Measurements from ENCODE around the gene KRT23.

The KRT23 gene

DNA sequence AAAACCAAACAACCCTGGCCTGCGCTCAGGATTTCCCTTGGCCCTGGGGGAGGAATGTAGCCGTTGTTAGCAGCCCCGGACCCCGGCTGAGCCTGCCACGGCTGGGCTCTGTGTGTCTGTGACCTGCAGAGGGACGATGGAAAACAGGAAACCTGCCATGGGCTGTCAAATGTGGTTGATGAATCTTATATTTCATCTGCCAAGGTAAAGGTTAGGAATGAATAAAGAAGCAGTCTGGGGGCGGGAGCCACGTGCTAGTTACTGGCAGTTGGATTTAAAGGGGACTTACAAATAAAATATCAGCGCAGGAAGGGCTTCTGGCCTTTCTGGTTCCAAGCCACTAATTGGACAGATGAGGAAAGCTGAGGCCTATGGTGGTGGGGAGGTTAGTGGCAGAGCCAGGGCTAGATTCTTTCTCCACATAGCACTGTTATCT lies at the start of gene KRT23:
TSS of gene KRT23 (minus strand) at position 263 of the 436 bp plus-strand sequence. CDS start 1,043 bp downstream, outside the sequence.
- H3K4me3 Mint-ChIP-seq = no peak within 1 kb of the TSS
- DNase-seq (ENCODE audit: low spot score in 2 of 2) (no peak), ATAC-seq (replicated peaks; ENCODE audit: extremely low read depth, poor library complexity, severe bottlenecking) (no peak)
- peaks cover 2% of the 10 kb centered on the region for H3K36me3 Mint-ChIP-seq (ENCODE audit: insufficient read depth)
- peaks cover 73% of the 10 kb centered on the region for H3K27me3 Mint-ChIP-seq
- no peak within 1 kb of the TSS for H3K27ac Mint-ChIP-seq (ENCODE audit: low read depth)
- H3K4me1 Mint-ChIP-seq = no peaks in the 10 kb centered on the region
- no peaks in the 10 kb centered on the region for H3K9me3 Mint-ChIP-seq

GRCh38 chr17:40986920-40987319 lies 49.5 kb upstream of the KRT23 start:
- no peak overlapping the region for H3K4me3 Mint-ChIP-seq
- DNase-seq (ENCODE audit: low spot score in 2 of 2) (no peak), ATAC-seq (replicated peaks; ENCODE audit: extremely low read depth, poor library complexity, severe bottlenecking) (no peak)
- peaks cover 64% of the 10 kb centered on the region for H3K27me3 Mint-ChIP-seq
- H3K4me1 Mint-ChIP-seq = no peaks in the 10 kb centered on the region
- no peak overlapping the region for H3K27ac Mint-ChIP-seq (ENCODE audit: low read depth)
- H3K36me3 Mint-ChIP-seq (ENCODE audit: insufficient read depth) = peaks cover 1% of the 10 kb centered on the region
- no peaks in the 10 kb centered on the region for H3K9me3 Mint-ChIP-seq

- DNase-seq (ENCODE audit: low spot score in 2 of 2) (no peak), ATAC-seq (replicated peaks; ENCODE audit: extremely low read depth, poor library complexity, severe bottlenecking) (no peak)
- no peak within 1 kb of the TSS for H3K4me3 Mint-ChIP-seq
- no peaks in the 10 kb centered on the region for H3K4me1 Mint-ChIP-seq
- no peaks in the 10 kb centered on the region for H3K9me3 Mint-ChIP-seq
- H3K27me3 Mint-ChIP-seq = peaks cover 55% of the 10 kb centered on the region
- H3K27ac Mint-ChIP-seq (ENCODE audit: low read depth) = no peak within 1 kb of the TSS
- peaks cover 1% of the 10 kb centered on the region for H3K36me3 Mint-ChIP-seq (ENCODE audit: insufficient read depth)
Observed at GRCh38 chr17:40984226-40984625, 46.8 kb upstream of the KRT23 start, which contains the start of gene KRT40. Gene KRT40 (minus strand): TSS chr17:40984326. CDS start chr17:40984273, 53 bp downstream.

DNA sequence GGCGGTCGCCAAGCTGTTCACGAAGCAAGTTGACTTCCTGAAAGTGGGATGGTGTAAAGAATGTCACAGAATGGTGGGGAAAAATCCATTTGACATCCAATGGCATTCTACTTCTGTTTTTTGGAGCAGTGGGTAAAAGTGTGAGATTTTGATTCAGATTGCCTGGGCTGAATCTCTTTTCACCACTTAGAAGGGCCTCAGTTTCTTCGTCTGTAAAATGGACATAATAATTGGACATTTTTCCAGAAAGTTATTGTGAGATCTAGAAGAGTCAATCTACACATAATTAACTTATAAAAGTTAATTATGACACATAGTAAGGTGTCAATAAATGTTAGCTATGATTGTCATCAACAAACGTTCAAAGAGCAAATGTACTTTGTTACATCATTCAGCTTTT lies 43.7 kb upstream of the KRT23 start:
- ATAC-seq (replicated peaks; ENCODE audit: extremely low read depth, poor library complexity, severe bottlenecking) (no peak), DNase-seq (ENCODE audit: low spot score in 2 of 2) (no peak)
- Mint-ChIP-seq H3K36me3 (ENCODE audit: insufficient read depth) (peaks cover 1% of the 10 kb centered on the region), H3K9me3 (no peaks in the 10 kb centered on the region), H3K27ac (ENCODE audit: low read depth) (no peak overlapping the region), H3K27me3 (peaks cover 47% of the 10 kb centered on the region), H3K4me3 (no peak overlapping the region), H3K4me1 (no peaks in the 10 kb centered on the region)

DNA sequence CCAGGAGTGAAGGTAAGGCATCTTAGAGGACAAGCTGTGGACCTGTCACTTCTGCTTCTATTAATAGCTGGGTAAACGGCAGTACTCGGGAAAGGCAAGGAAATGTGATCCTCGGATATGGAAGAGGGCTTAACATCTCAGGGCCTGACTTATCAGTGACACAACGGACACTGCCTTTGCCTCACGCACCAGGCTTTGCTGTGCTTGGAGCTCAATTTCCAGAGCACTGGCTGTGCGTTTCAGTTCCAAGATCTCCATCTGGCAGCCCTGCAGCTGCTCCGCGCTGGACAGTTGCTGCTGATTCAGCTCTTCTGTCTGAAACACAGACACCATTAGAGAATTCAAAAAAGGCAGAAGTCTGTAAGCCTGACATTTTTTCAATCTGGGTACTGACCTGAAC lies 43.1 kb upstream of the KRT23 start:
- Mint-ChIP-seq H3K27ac (ENCODE audit: low read depth) (no peak overlapping the region), H3K36me3 (ENCODE audit: insufficient read depth) (peaks cover 1% of the 10 kb centered on the region), H3K27me3 (peaks cover 47% of the 10 kb centered on the region), H3K4me1 (no peaks in the 10 kb centered on the region), H3K9me3 (no peaks in the 10 kb centered on the region), H3K4me3 (no peak overlapping the region)
- DNase-seq (ENCODE audit: low spot score in 2 of 2) (no peak), ATAC-seq (replicated peaks; ENCODE audit: extremely low read depth, poor library complexity, severe bottlenecking) (no peak)

- ATAC-seq (replicated peaks; ENCODE audit: extremely low read depth, poor library complexity, severe bottlenecking) = no peak
- Mint-ChIP-seq H3K9me3 (no peaks in the 10 kb centered on the region), H3K27me3 (peaks cover 51% of the 10 kb centered on the region)
Observed at GRCh38 chr17:40980117-40980516, 42.7 kb upstream of the KRT23 start.

DNA sequence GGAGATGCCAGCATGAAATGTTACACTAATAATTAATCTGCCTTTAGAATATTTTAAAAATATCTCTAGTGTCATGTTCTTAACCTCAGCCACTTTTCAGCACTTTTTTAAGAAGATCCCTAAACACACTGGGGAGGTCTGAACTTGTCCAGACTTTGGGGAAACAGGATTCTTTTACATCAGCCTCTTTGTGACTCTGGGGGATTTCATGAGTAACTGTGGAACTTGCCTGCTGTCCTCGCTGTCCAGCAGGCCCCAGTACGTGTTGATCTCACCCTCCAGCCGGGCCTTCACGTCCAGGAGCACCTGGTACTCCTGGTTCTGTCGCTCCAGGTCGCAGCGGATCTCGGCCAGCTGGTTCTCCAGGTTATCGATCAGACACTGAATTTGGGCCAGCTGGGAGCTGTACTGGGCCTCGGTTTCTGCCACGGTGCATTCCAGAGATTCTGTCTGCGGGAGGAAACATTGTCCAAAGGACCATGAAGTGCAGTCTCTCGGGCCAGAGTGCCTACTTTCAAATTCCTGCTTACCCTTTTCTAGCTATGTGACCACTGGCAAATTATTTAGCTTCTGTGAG lies 41.2 kb upstream of the KRT23 start:
- no peak overlapping the region for H3K27ac Mint-ChIP-seq (ENCODE audit: low read depth)
- H3K4me1 Mint-ChIP-seq = no peaks in the 10 kb centered on the region
- no peaks in the 10 kb centered on the region for H3K9me3 Mint-ChIP-seq
- DNase-seq (ENCODE audit: low spot score in 2 of 2) (no peak), ATAC-seq (replicated peaks; ENCODE audit: extremely low read depth, poor library complexity, severe bottlenecking) (no peak)
- no peaks in the 10 kb centered on the region for H3K36me3 Mint-ChIP-seq (ENCODE audit: insufficient read depth)
- H3K4me3 Mint-ChIP-seq = no peak overlapping the region
- H3K27me3 Mint-ChIP-seq = peaks cover 53% of the 10 kb centered on the region

More at GRCh38 chr17:40980117-40980516, 42.7 kb upstream of the KRT23 start:
- DNase-seq (ENCODE audit: low spot score in 2 of 2) = no peak
- no peak overlapping the region for H3K27ac Mint-ChIP-seq (ENCODE audit: low read depth)
- H3K4me3 Mint-ChIP-seq = no peak overlapping the region
- peaks cover 1% of the 10 kb centered on the region for H3K36me3 Mint-ChIP-seq (ENCODE audit: insufficient read depth)
- H3K4me1 Mint-ChIP-seq = no peaks in the 10 kb centered on the region

DNA sequence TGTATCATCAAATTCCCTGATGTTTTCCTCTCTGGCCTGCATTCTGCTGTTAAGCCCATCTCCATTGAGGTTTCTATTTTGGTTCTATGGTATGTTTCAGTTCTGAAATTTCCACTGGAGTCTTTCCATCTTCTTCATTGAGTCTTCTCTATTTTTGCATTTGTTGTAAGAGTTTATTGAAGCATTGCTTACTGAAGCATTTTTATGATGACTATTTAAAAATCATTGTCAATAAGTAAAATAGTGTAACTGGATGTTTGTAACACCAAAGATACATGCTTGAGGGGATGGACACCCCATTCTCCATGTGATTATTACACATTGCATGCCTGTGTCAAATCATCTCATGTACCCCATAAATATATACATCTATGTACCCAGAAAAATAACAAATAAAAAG lies 38.1 kb upstream of the KRT23 start:
- Mint-ChIP-seq H3K9me3 (no peaks in the 10 kb centered on the region), H3K4me1 (no peaks in the 10 kb centered on the region), H3K27ac (ENCODE audit: low read depth) (no peak overlapping the region), H3K27me3 (peaks cover 65% of the 10 kb centered on the region), H3K36me3 (ENCODE audit: insufficient read depth) (no peaks in the 10 kb centered on the region), H3K4me3 (no peak overlapping the region)
- DNase-seq (ENCODE audit: low spot score in 2 of 2) = no peak
- no peak for ATAC-seq (replicated peaks; ENCODE audit: extremely low read depth, poor library complexity, severe bottlenecking)

DNA sequence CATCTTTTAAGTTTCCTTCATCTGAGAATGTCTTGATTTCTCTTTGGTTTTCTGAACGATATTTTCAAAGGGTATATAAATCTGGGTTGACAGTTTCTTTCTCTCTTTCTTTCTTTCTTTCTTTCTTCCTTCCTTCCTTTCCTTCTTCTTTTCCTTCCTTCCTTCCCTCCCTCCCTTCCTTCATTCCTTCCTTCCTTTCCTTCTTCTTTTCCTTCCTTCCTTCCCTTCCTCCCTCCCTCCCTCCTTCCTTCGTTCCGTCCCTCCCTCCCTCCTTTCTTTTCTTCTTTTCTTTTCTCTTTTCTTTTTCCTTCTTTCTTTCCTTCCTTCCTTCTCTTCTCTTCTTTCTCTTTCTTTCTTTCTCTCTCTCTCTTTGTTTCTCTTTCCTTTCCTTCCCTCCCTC lies 36.9 kb upstream of the KRT23 start:
- Mint-ChIP-seq H3K4me1 (no peaks in the 10 kb centered on the region), H3K9me3 (no peaks in the 10 kb centered on the region), H3K4me3 (no peak overlapping the region), H3K36me3 (ENCODE audit: insufficient read depth) (no peaks in the 10 kb centered on the region), H3K27ac (ENCODE audit: low read depth) (no peak overlapping the region), H3K27me3 (peaks cover 57% of the 10 kb centered on the region)
- ATAC-seq (replicated peaks; ENCODE audit: extremely low read depth, poor library complexity, severe bottlenecking) (no peak), DNase-seq (ENCODE audit: low spot score in 2 of 2) (no peak)

DNA sequence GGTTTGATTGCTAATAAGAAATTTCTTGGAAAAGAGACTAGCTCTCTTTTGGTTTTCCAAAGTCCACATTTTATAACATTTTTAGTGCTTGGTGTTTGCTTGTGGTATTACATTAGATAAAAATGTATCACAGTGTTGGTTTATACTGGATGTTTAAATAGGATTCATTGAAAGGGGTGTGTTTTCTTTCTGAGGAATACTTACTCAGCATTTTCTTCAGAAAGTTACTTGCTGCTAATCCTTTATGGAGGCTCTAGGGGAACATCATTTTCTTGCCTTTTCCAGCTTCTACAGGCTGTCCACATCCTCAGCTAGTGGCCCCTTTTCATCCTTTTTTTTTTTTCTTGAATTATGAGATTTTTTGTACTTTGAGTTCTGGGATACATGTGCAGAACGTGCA lies 30.1 kb upstream of the KRT23 start:
- peaks cover 27% of the 10 kb centered on the region for H3K27me3 Mint-ChIP-seq
- H3K4me3 Mint-ChIP-seq = no peak overlapping the region
- ATAC-seq (replicated peaks; ENCODE audit: extremely low read depth, poor library complexity, severe bottlenecking) (no peak), DNase-seq (ENCODE audit: low spot score in 2 of 2) (no peak)
- no peaks in the 10 kb centered on the region for H3K36me3 Mint-ChIP-seq (ENCODE audit: insufficient read depth)
- peaks cover 5% of the 10 kb centered on the region for H3K4me1 Mint-ChIP-seq
- H3K27ac Mint-ChIP-seq (ENCODE audit: low read depth) = no peak overlapping the region
- no peaks in the 10 kb centered on the region for H3K9me3 Mint-ChIP-seq

DNA sequence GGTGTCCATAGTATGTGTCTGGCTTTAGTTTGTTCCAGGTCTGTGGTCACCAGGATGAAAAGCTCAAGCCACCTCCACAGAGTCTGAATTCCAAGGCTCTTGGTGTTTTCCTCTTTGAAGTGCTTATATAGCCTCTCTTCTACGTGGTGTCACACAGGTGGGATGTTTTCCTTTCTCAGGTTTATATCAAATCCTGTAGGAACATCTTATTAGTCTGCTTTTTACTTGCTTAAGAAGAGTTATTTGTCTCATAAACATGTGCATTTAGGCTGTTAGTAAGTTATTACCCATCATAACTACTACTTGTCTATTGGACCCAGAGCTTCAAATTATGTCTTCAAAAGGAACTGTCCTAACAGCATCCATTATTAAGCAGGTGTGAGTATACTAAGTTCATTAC lies 29.4 kb upstream of the KRT23 start, which contains the start of gene KRT39:
TSS of gene KRT39 (minus strand) at position 101 of the 400 bp plus-strand sequence. CDS start at position 9, 92 bp downstream.
- Mint-ChIP-seq H3K9me3 (no peaks in the 10 kb centered on the region), H3K36me3 (ENCODE audit: insufficient read depth) (no peaks in the 10 kb centered on the region), H3K27me3 (peaks cover 22% of the 10 kb centered on the region), H3K27ac (ENCODE audit: low read depth) (no peak within 1 kb of the TSS), H3K4me3 (no peak within 1 kb of the TSS), H3K4me1 (peaks cover 5% of the 10 kb centered on the region)
- no peak for DNase-seq (ENCODE audit: low spot score in 2 of 2)
- ATAC-seq (replicated peaks; ENCODE audit: extremely low read depth, poor library complexity, severe bottlenecking) = no peak

GRCh38 chr17:40963838-40964237 lies 26.4 kb upstream of the KRT23 start:
- ATAC-seq (replicated peaks; ENCODE audit: extremely low read depth, poor library complexity, severe bottlenecking) = no peak
- peaks cover 15% of the 10 kb centered on the region for H3K27me3 Mint-ChIP-seq
- DNase-seq (ENCODE audit: low spot score in 2 of 2) = no peak
- no peaks in the 10 kb centered on the region for H3K36me3 Mint-ChIP-seq (ENCODE audit: insufficient read depth)
- H3K9me3 Mint-ChIP-seq = no peaks in the 10 kb centered on the region
- no peak overlapping the region for H3K4me3 Mint-ChIP-seq
- H3K27ac Mint-ChIP-seq (ENCODE audit: low read depth) = no peak overlapping the region
- H3K4me1 Mint-ChIP-seq = peaks cover 5% of the 10 kb centered on the region

DNA sequence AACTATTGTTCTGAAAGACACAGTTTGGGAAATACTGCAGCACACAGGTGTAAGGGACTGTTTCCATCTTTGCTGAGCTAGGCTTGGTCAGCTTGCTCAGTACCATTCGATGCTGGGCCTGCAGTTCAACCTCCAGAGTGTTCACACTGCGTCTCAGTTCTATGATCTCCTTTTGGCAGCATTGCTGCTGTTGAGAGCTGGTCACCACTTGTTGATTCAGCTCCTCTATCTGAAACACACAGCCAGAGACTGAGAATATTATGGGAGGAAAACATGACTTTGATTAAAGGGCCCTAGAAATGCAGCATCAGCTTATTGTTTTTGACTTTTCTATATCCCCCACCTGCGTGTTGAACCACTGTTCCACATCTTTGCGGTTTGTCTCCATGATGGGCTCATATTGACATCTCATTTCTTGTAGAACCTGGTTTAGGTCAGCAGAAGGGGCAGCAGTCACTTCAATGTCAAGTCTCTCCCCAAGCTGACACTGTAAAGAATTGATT lies 24.7 kb upstream of the KRT23 start:
- Mint-ChIP-seq H3K4me3 (no peak overlapping the region), H3K4me1 (peaks cover 5% of the 10 kb centered on the region), H3K27me3 (peaks cover 11% of the 10 kb centered on the region), H3K27ac (ENCODE audit: low read depth) (no peak overlapping the region), H3K9me3 (no peaks in the 10 kb centered on the region), H3K36me3 (ENCODE audit: insufficient read depth) (no peaks in the 10 kb centered on the region)
- DNase-seq (ENCODE audit: low spot score in 2 of 2) (no peak), ATAC-seq (replicated peaks; ENCODE audit: extremely low read depth, poor library complexity, severe bottlenecking) (no peak)

Measured in central memory CD8-positive, alpha-beta T cell (primary cell).